SK-N-SH (cell line): ENCODE data around the gene LTB4R2. TPM values are rescaled to one million over a fixed set of nuclear protein-coding genes. Genes with fewer than 3 reads are reported as not detected.

Experiments used
- CTCF ChIA-PET: fragments of 300-600, 350-600 bp; formaldehyde crosslinking; extraction: SDS; loops from one replicate; lab custom pipeline; 2021; lab: Yijun Ruan, JAX
- POLR2A ChIA-PET: fragments of 350-600 bp; sonication (Branson Sonifier 250); formaldehyde crosslinking; extraction: SDS; loops from one replicate; lab custom pipeline; 2020; ENCODE audit warnings: antibody characterized with exemption, inconsistent platforms; lab: Yijun Ruan, JAX
- DNase-seq: peaks from one replicate; pipeline ENCODE4 v3.0.0; 2012
- H2AFZ ChIP-seq: fragments of 200-600 bp; sonication (generic); 2 replicates; pipeline ENCODE4 v1.8.1; 2016; ENCODE audit warnings: antibody characterized with exemption, mild to moderate bottlenecking, low read depth
- H3F3A ChIP-seq: fragments of 200-600 bp; sonication (generic); replicated peaks from 2 replicates; pipeline ENCODE3; 2016; ENCODE audit warnings: antibody characterized with exemption, mild to moderate bottlenecking; ENCODE audit not compliant: insufficient read depth
- H3K27ac ChIP-seq, 2 experiments: fragments of 200-500 bp in 1 of 2; fragments of 200-600 bp in 1 of 2; sonication (Bioruptor generic) in 1 of 2; sonication (generic), shearing (Covaris generic) in 1 of 2; 2 replicates each; pipeline versions ENCODE4 v1.5.1 to v1.6.1; 2014 to 2016; ENCODE audit warnings: low read depth in 2 of 2, inconsistent platforms in 1 of 2, low read length in 1 of 2, mild to moderate bottlenecking in 1 of 2, mixed read lengths in 1 of 2
- H3K27me3 ChIP-seq: fragments of 200-600 bp; sonication (generic), shearing (Covaris generic); 2 replicates; pipeline ENCODE4 v1.6.1; 2016; ENCODE audit warnings: mixed run types; ENCODE audit not compliant: insufficient read depth
- H3K36me3 ChIP-seq, 2 experiments: fragments of 200-500 bp in 1 of 2; fragments of 200-600 bp in 1 of 2; sonication (Bioruptor generic) in 1 of 2; sonication (generic) in 1 of 2; replicated peaks in 1 of 2; 2 replicates each; pipeline versions ENCODE3 to v1.5.1; 2014 to 2016; ENCODE audit warnings: low read length in 1 of 2, mild to moderate bottlenecking in 1 of 2; ENCODE audit not compliant: insufficient read depth in 2 of 2, control insufficient read depth in 1 of 2
- H3K4me1 ChIP-seq, 2 experiments: fragments of 200-500 bp in 1 of 2; fragments of 200-600 bp in 1 of 2; sonication (Bioruptor generic) in 1 of 2; sonication (generic), shearing (Covaris generic) in 1 of 2; 2 replicates each; pipeline versions ENCODE4 v1.5.1 to v1.6.1; 2014 to 2016; ENCODE audit warnings: low read depth in 1 of 2, low read length in 1 of 2, mixed run types in 1 of 2; ENCODE audit not compliant: insufficient read depth in 2 of 2, control insufficient read depth in 1 of 2
- H3K4me2 ChIP-seq: fragments of 200-600 bp; sonication (generic), shearing (Covaris generic); 2 replicates; pipeline ENCODE4 v1.6.1; 2017; ENCODE audit warnings: mixed run types
- H3K4me3 ChIP-seq, 2 experiments: fragments of 200-500 bp in 1 of 2; fragments of 200-600 bp in 1 of 2; sonication (Bioruptor generic) in 1 of 2; sonication (generic), shearing (Covaris generic) in 1 of 2; 2 replicates each; pipeline versions ENCODE4 v1.5.1 to v1.8.1; 2014 to 2016; ENCODE audit warnings: low read depth in 2 of 2, inconsistent platforms in 1 of 2, low read length in 1 of 2, mild to moderate bottlenecking in 1 of 2, mixed read lengths in 1 of 2, moderate library complexity in 1 of 2
- H3K79me2 ChIP-seq: fragments of 200-600 bp; sonication (generic); 2 replicates; pipeline ENCODE4 v1.8.1; 2017; ENCODE audit warnings: mild to moderate bottlenecking; ENCODE audit not compliant: insufficient read depth
- H3K9ac ChIP-seq: fragments of 200-600 bp; sonication (generic); 2 replicates; pipeline ENCODE4 v1.6.1; 2017; ENCODE audit warnings: mixed run types
- H3K9me2 ChIP-seq: fragments of 200-600 bp; sonication (generic); 2 replicates; pipeline ENCODE4 v1.6.1; 2017; ENCODE audit warnings: mixed run types
- H3K9me3 ChIP-seq: fragments of 200-600 bp; sonication (generic); 2 replicates; pipeline ENCODE4 v1.6.1; 2017; ENCODE audit warnings: mixed run types, mild to moderate bottlenecking, moderate library complexity
- H4K20me1 ChIP-seq: fragments of 200-600 bp; sonication (generic); 2 replicates; pipeline ENCODE4 v1.6.1; 2017; ENCODE audit warnings: mild to moderate bottlenecking, mixed run types; ENCODE audit not compliant: insufficient read depth
- CHD2 ChIP-seq: fragments of 150-350 bp; IDR thresholded peaks from 2 replicates; pipeline ENCODE4 v1.6.1; 2018; ENCODE audit warnings: low read length; ENCODE audit not compliant: partially characterized antibody
- ELF1 ChIP-seq: IDR thresholded peaks from 2 replicates; pipeline ENCODE4 v1.4.0; 2012
- EZH2phosphoT487 ChIP-seq: fragments of 200-600 bp; sonication (generic); IDR thresholded peaks from 2 replicates; pipeline ENCODE4 v1.6.1; 2017; ENCODE audit warnings: low read depth, mixed run types, mild to moderate bottlenecking, antibody characterized with exemption, moderate library complexity, borderline replicate concordance
- FOXJ3 ChIP-seq: sonication (generic); formaldehyde crosslinking; IDR thresholded peaks from 2 replicates; pipeline ENCODE4 v1.5.1; 2020; ENCODE audit warnings: mild to moderate bottlenecking, missing genetic modification reagents
- FOXM1 ChIP-seq: IDR thresholded peaks from 2 replicates; pipeline ENCODE4 v1.4.0; 2012; ENCODE audit warnings: low read depth, mild to moderate bottlenecking
- GABPA ChIP-seq: IDR thresholded peaks from 2 replicates; pipeline ENCODE4 v1.4.0; 2012; ENCODE audit warnings: low read depth, mild to moderate bottlenecking
- RAD21 ChIP-seq: IDR thresholded peaks from 2 replicates; pipeline ENCODE4 v1.6.1; 2012; ENCODE audit warnings: mild to moderate bottlenecking, low read length
- RXRA ChIP-seq: IDR thresholded peaks from 2 replicates; pipeline ENCODE4 v1.4.0; 2012; ENCODE audit warnings: low read depth, mild to moderate bottlenecking, borderline replicate concordance
- SMC3 ChIP-seq: IDR thresholded peaks from 2 replicates; pipeline ENCODE4 v1.6.1; 2012; ENCODE audit warnings: low read depth, low read length, improper control_type of control experiment
- TCF12 ChIP-seq: IDR thresholded peaks from 2 replicates; pipeline ENCODE4 v1.4.0; 2012
- ZBTB33 ChIP-seq: IDR thresholded peaks from 2 replicates; pipeline ENCODE4 v1.4.0; 2012; ENCODE audit warnings: low read depth, borderline replicate concordance
- WGBS: methylation state at CpG from one replicate; pipeline ENCODE4 v1.1.6; 2017; ENCODE audit warnings: low lambda C conversion rate; 5-methylcytosine and 5-hydroxymethylcytosine counted together
- polyA plus RNA-seq, 3 experiments: library from polyadenylated mRNA; depleted of rRNA; stranded (reverse); fragments of >200 nt; gene quantifications; 2 replicates each; pipeline ENCODE4 v1.2.3, GENCODE V29; 2012
- TF ChIP-seq, protein P1 (sequence below): fragments of 200-600 bp; sonication (generic); IDR thresholded peaks from 2 replicates; pipeline ENCODE4 v1.6.1; 2017; ENCODE audit warnings: antibody characterized with exemption, mild to moderate bottlenecking, moderate library complexity
- TF ChIP-seq, protein P2 (sequence below): IDR thresholded peaks from 2 replicates; pipeline ENCODE4 v1.4.0; 2012; ENCODE audit warnings: low read depth

Gene LTB4R2
- polyA plus RNA-seq, 1 of the 3 experiments (the other 2 are of a cell fraction), result 8.2 TPM

DNA sequence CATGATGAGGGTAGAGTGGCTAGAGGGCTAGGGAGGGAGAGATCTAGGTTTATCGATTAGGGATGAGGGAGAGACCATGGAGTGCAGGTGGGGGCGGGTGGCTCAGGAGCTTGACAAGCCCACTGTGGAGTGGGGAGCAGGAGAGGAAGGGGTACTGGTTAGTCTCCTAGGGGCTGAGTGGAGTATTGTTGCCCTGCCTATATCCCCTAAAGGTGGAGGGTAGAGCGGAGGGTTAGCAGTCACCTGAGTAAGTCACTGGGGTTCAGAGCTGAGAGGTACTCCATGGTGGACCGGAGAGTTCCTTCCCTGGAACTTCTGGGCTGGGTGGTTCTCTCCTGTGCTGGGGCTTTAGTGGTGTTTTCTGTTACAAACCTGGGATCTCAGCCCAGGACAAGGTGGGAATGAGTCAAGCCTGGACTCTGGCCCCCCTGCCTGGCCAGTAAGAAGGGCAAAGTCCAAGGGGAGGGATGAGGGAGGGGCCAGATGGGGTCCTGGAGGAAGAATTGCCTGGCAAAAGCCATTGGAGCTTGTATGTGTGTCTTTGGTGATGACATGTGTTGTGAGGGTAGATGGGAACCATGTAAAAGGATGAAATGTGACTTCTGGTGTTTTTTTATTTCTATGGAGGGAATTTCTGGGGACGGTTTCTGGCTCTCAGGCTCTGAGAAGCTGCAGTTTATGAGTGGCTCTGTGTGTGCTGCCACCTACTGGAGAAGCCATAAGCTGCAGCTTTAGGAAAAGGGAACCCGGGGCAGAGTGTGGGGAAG is 2.2 kb upstream of the LTB4R2 start, which contains the start of gene CIDEB:
TSS of gene CIDEB (minus strand) at position 403 of the 767 bp plus-strand sequence. CDS start at position 284, 119 bp downstream.
- Histone ChIP-seq H3K27me3 (no peaks in the 10 kb centered on the region), H2AFZ (no peak within 1 kb of the TSS), H3K4me1 (peaks cover 0 to 2% of the 10 kb centered on the region in 2 experiments; a peak in 1 of 4 replicates)
- CTCF ChIA-PET, result interaction anchor here (0.7 to 6.7 kb wide), 42 partner anchors 9 to 293 kb away, joined by 3 to 115 read pairs (median 4); partner anchors contain the start of genes ADCY4, DHRS1, IPO4 and KHNYN
- TF ChIP-seq, protein P1, sequence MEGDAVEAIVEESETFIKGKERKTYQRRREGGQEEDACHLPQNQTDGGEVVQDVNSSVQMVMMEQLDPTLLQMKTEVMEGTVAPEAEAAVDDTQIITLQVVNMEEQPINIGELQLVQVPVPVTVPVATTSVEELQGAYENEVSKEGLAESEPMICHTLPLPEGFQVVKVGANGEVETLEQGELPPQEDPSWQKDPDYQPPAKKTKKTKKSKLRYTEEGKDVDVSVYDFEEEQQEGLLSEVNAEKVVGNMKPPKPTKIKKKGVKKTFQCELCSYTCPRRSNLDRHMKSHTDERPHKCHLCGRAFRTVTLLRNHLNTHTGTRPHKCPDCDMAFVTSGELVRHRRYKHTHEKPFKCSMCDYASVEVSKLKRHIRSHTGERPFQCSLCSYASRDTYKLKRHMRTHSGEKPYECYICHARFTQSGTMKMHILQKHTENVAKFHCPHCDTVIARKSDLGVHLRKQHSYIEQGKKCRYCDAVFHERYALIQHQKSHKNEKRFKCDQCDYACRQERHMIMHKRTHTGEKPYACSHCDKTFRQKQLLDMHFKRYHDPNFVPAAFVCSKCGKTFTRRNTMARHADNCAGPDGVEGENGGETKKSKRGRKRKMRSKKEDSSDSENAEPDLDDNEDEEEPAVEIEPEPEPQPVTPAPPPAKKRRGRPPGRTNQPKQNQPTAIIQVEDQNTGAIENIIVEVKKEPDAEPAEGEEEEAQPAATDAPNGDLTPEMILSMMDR, result peak; percentile 96
- TF ChIP-seq RAD21 (peak; percentile 58), ZBTB33 (no peak), SMC3 (peak; percentile 53), RXRA (no peak)
- TF ChIP-seq, all 33 proteins: peak for 3
- peaks cover 21 to 69% of the 10 kb centered on the region in 2 experiments for H3K36me3 ChIP-seq
- POLR2A ChIA-PET, result interaction anchor here (0.5 to 1.5 kb wide), 7 partner anchors 8 to 203 kb away, joined by 3 to 6 read pairs (median 3); partner anchors contain the start of genes DHRS1, NOP9 and TINF2
- peak; percentile 87 for DNase-seq
- H4K20me1 ChIP-seq, result no peaks in the 10 kb centered on the region
- H3K79me2 ChIP-seq, result no peaks in the 10 kb centered on the region
- no peaks in the 10 kb centered on the region for H3K9me2 ChIP-seq
- no peaks in the 10 kb centered on the region for H3K9me3 ChIP-seq
- peak within 1 kb of the TSS in 1 of 2 experiments; percentile 49; a peak in 1 of 4 replicates for H3K4me3 ChIP-seq
- peaks cover 4% of the 10 kb centered on the region for H3F3A ChIP-seq
- H3K27ac ChIP-seq, result no peak within 1 kb of the TSS
- H3K9ac ChIP-seq, result no peak within 1 kb of the TSS
- WGBS, result 44% methylated on average over 6 of the region's 6 CpGs
- no peak within 1 kb of the TSS for H3K4me2 ChIP-seq

DNA sequence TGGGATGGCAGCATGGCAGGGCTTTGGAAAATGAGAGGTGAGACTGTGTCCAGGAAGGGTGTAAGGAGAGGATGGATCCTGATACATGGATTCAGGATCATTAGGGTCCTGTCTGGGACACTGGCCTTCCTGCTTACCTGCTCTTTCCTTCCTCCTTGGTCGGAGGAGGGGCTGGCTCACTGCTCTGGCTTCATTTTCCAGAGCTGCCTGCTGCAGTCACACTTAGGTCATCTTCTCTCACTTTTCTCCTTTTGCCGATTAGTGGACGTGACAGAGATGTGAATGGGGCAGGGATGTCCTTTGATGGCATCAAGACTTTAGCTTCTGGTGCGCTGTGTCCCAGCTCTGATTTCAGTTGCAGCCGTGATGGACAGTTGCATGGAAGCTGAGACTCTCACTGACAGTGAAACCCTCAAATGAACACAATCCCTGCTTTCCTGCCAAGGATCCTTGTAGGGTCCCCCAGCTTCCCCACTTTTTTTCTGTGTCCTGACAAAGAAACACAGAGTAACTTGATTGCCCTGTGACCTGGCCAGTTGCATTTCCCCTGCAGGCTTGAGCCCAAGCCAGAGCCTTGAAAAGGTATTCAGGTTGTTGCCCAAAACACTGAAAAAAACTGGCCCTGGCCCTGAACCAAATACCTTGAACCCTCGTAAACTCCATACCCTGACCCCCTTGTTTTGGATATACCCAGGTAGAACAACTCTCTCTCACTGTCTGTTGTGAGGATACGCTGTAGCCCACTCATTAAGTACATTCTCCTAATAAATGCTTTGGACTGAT is 1.4 kb upstream of the LTB4R2 start:
- H3K79me2 ChIP-seq, result no peaks in the 10 kb centered on the region
- H3K9me3 ChIP-seq, result no peaks in the 10 kb centered on the region
- H4K20me1 ChIP-seq, result no peaks in the 10 kb centered on the region
- no peak overlapping the region for H3K27ac ChIP-seq
- peaks cover 14 to 61% of the 10 kb centered on the region in 2 experiments for H3K36me3 ChIP-seq
- peaks cover 4% of the 10 kb centered on the region for H3F3A ChIP-seq
- no peak overlapping the region for H3K4me2 ChIP-seq
- 70% methylated on average over 7 of the region's 7 CpGs for WGBS
- no peak overlapping the region for H3K9ac ChIP-seq
- H3K4me1 ChIP-seq, result peaks cover 0 to 2% of the 10 kb centered on the region in 2 experiments; a peak in 1 of 4 replicates
- no peaks in the 10 kb centered on the region for H3K9me2 ChIP-seq
- no peak overlapping the region for H2AFZ ChIP-seq
- ChIA-PET POLR2A (interaction anchor here (0.6 to 1.5 kb wide), 7 partner anchors 9 to 128 kb away, joined by 3 to 6 read pairs (median 3); partner anchors contain the start of genes DHRS1, NOP9 and TINF2), CTCF (interaction anchor here (0.6 to 6.7 kb wide), 43 partner anchors 9 to 294 kb away, joined by 3 to 115 read pairs (median 4); partner anchors contain the start of genes ADCY4, DHRS1, IPO4 and KHNYN)
- H3K4me3 ChIP-seq, result peak overlapping the region in 1 of 2 experiments; percentile 49; a peak in 1 of 4 replicates
- H3K27me3 ChIP-seq, result no peaks in the 10 kb centered on the region
- DNase-seq, result no peak
- TF ChIP-seq ELF1, result no peak
- TF ChIP-seq SMC3, result no peak
- no peak for TF ChIP-seq ZBTB33
- TF ChIP-seq GABPA, result no peak
- TF ChIP-seq CHD2, result no peak
- TF ChIP-seq, protein P2, sequence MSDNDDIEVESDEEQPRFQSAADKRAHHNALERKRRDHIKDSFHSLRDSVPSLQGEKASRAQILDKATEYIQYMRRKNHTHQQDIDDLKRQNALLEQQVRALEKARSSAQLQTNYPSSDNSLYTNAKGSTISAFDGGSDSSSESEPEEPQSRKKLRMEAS, result no peak
- no peak for TF ChIP-seq TCF12
- TF ChIP-seq FOXJ3 (CRISPR knock-in tag), result no peak
- TF ChIP-seq FOXM1, result no peak
- TF ChIP-seq, protein P1, result no peak; the same call in 1 of the 2 replicates
- no peak for TF ChIP-seq EZH2phosphoT487
